ENCODE measurements around the gene PHF21A. TPM values are rescaled to one million over a fixed set of nuclear protein-coding genes. Genes with fewer than 3 reads are reported as not detected.

The PHF21A gene
- total RNA-seq, 1 donor from 2014 or later, result 30.7 TPM

GRCh38 chr11:45933846-45934579, 187.2 kb downstream of the PHF21A start:
- DNase-seq, result no peak

- DNase-seq, result no peak
These were observed 188.0 kb downstream of the PHF21A start for GRCh38 chr11:45933131-45933831.

GRCh38 chr11:45932217-45932616, 189.0 kb downstream of the PHF21A start:
- no peak for DNase-seq

- DNase-seq, result no peak
These were observed 189.5 kb downstream of the PHF21A start for GRCh38 chr11:45931739-45932138.

GRCh38 chr11:45930951-45931570, 190.2 kb downstream of the PHF21A start:
- no peak for DNase-seq

GRCh38 chr11:45930031-45930794, 191.0 kb downstream of the PHF21A start:
- no peak for DNase-seq

- DNase-seq, result no peak
These were observed 191.7 kb downstream of the PHF21A start for GRCh38 chr11:45929486-45930030.

GRCh38 chr11:45928535-45929215, 192.6 kb downstream of the PHF21A start:
- no peak for DNase-seq

- DNase-seq, result no peak
These were observed 193.4 kb downstream of the PHF21A start for GRCh38 chr11:45927684-45928413.

- no peak for DNase-seq
These were observed 193.9 kb downstream of the PHF21A start for GRCh38 chr11:45927332-45927683.

GRCh38 chr11:45926536-45927331, 194.5 kb downstream of the PHF21A start:
- DNase-seq, result no peak

GRCh38 chr11:45926001-45926401, 195.3 kb downstream of the PHF21A start:
- no peak for DNase-seq

- no peak for DNase-seq
These were observed 195.7 kb downstream of the PHF21A start for GRCh38 chr11:45925550-45925949.

GRCh38 chr11:45924927-45925326, 196.3 kb downstream of the PHF21A start:
- DNase-seq, result no peak

GRCh38 chr11:45924036-45924915, 197.0 kb downstream of the PHF21A start:
- no peak for DNase-seq

- DNase-seq, result no peak
These were observed 198.7 kb downstream of the PHF21A start, which contains the start of gene LARGE2 for GRCh38 chr11:45922425-45923082. TSS of gene LARGE2 (plus strand) at chr11:45922656. CDS start at chr11:45922883, 227 bp downstream.

- no peak for DNase-seq
These were observed 199.5 kb downstream of the PHF21A start for GRCh38 chr11:45921561-45922424.
